C4-2B (cell line): Measurements from ENCODE around the gene DIPK1C.

ENCODE experiments used
- ZFX ChIP-seq: fragments of 450-650 bp; IDR thresholded peaks from 2 replicates; pipeline ENCODE4 v1.6.1; 2017
- TF ChIP-seq, protein P1 (sequence below): fragments of 450-650 bp; conservative IDR thresholded peaks from 2 replicates; pipeline ENCODE4 v1.5.1; 2017; ENCODE audit warnings: mild to moderate bottlenecking

DNA sequence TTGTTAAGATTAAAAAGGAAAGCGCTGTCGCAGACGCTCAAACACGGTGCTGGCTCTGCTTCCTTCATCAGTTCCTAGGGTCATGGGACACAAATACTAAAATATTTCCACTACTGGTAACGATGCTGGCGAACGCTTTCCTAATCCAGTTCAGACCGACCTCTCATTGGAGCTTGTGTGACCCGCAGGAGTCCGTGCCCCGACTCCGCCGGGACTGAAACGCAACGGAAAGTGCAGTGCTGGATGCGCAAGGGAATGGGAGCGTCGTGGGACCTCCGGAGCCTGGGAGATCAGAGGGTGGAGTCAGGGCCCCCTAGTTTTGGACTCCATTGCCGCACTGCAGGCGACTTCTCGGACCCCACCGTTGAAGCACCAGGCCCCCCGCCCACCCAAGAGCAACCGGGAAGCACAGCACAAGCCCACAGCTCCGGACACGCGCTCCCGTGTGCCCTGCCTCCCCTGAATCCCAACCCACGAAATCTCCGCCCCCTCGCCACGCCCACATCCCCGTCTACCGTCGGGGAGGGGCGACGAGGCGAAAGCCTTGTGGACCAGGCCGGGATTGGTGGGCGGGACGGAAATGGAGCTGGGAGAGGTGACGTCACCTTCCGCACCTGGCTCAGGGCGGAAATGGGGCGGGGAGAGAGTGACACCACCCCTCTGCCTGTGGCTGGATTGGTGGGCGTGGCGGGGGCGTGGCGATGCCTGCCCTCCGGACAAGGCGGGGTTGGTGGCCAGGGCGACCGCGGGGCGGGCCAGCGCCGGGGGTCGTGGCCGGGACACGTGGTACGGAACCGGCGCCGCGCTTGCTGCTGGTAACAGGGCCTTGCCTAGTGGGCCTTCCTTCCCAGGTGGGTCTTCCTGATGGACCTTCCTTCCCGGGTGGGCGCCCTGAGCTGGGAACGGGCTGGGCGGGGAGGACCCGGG lies 38.7 kb upstream of the DIPK1C start, which contains the start of gene CNDP2:
- TF ChIP-seq, protein P1, sequence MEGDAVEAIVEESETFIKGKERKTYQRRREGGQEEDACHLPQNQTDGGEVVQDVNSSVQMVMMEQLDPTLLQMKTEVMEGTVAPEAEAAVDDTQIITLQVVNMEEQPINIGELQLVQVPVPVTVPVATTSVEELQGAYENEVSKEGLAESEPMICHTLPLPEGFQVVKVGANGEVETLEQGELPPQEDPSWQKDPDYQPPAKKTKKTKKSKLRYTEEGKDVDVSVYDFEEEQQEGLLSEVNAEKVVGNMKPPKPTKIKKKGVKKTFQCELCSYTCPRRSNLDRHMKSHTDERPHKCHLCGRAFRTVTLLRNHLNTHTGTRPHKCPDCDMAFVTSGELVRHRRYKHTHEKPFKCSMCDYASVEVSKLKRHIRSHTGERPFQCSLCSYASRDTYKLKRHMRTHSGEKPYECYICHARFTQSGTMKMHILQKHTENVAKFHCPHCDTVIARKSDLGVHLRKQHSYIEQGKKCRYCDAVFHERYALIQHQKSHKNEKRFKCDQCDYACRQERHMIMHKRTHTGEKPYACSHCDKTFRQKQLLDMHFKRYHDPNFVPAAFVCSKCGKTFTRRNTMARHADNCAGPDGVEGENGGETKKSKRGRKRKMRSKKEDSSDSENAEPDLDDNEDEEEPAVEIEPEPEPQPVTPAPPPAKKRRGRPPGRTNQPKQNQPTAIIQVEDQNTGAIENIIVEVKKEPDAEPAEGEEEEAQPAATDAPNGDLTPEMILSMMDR: no peak
- peak; percentile 84; the same call in 1 of the 2 replicates for TF ChIP-seq ZFX
